Subcutaneous abdominal adipose tissue (tissue), 5 donors: ENCODE results near the gene ENTHD1.
"Not testable (repeated sequence)": the region's sequence is repeated elsewhere in the genome, so short reads cannot be mapped to it uniquely, and the experiment has no call there.

Source experiments
- H3K27ac ChIP-seq: one replicate; pipeline ENCODE4 v1.7.0; 2013; ENCODE audit warnings: low read depth, mild to moderate bottlenecking, inconsistent platforms, low read length, moderate library complexity
- H3K27me3 ChIP-seq, 5 donors: one replicate each; pipeline ENCODE4 v1.7.0; 2013; ENCODE audit warnings: low read length in 5 of 5, inconsistent platforms in 1 of 5; ENCODE audit not compliant: control insufficient read depth in 5 of 5, insufficient read depth in 4 of 5
- H3K36me3 ChIP-seq, 5 donors: one replicate each; pipeline ENCODE4 v1.7.0; 2013; ENCODE audit warnings: low read length in 5 of 5; ENCODE audit not compliant: control insufficient read depth in 5 of 5, insufficient read depth in 5 of 5
- H3K4me1 ChIP-seq, 5 donors: one replicate each; pipeline ENCODE4 v1.7.0; 2013; ENCODE audit warnings: low read length in 5 of 5, mild to moderate bottlenecking in 3 of 5, moderate library complexity in 1 of 5; ENCODE audit not compliant: control insufficient read depth in 5 of 5, insufficient read depth in 5 of 5
- H3K4me3 ChIP-seq, 5 donors: one replicate each; pipeline ENCODE4 v1.7.0; 2013; ENCODE audit warnings: low read length in 5 of 5, low read depth in 1 of 5
- H3K9ac ChIP-seq, 5 donors: one replicate each; pipeline ENCODE4 v1.7.0; 2013; ENCODE audit warnings: low read length in 5 of 5, mild to moderate bottlenecking in 4 of 5, moderate library complexity in 3 of 5
- H3K9me3 ChIP-seq, 5 donors: one replicate each; pipeline ENCODE4 v1.7.0; 2013; ENCODE audit warnings: low read length in 5 of 5; ENCODE audit not compliant: control insufficient read depth in 5 of 5
- donor health status: healthy.
- donor health status: healthy.
- donor health status: healthy.
- donor health status: healthy.
- donor health status: healthy.

The ENTHD1 gene

GRCh38 chr22:39856588-39856987 lies 37.0 kb downstream of the ENTHD1 start:
- Histone ChIP-seq H3K9me3 (peaks cover 0 to 3% (median 0%) of the 10 kb centered on the region in 5 donors), H3K27ac (no peak overlapping the region)

GRCh38 chr22:39852799-39853198 lies 40.8 kb downstream of the ENTHD1 start:
- Histone ChIP-seq H3K9me3 (no peaks in the 10 kb centered on the region), H3K4me1 (no peaks in the 10 kb centered on the region), H3K36me3 (no peaks in the 10 kb centered on the region), H3K27me3 (no peaks in the 10 kb centered on the region), H3K27ac (no peak overlapping the region), H3K4me3 (no peak overlapping the region), H3K9ac (no peak overlapping the region)

More at GRCh38 chr22:39856588-39856987, 37.0 kb downstream of the ENTHD1 start:
- Histone ChIP-seq H3K27me3 (no peaks in the 10 kb centered on the region), H3K4me3 (no peak overlapping the region), H3K4me1 (no peaks in the 10 kb centered on the region), H3K36me3 (no peaks in the 10 kb centered on the region), H3K9ac (no peak overlapping the region)

- Histone ChIP-seq H3K9ac (no peak overlapping the region), H3K4me1 (no peaks in the 10 kb centered on the region), H3K36me3 (no peaks in the 10 kb centered on the region), H3K9me3 (no peaks in the 10 kb centered on the region), H3K27me3 (no peaks in the 10 kb centered on the region), H3K4me3 (no peak overlapping the region), H3K27ac (no peak overlapping the region)
Observed at GRCh38 chr22:39851606-39852315, 41.8 kb downstream of the ENTHD1 start.

- Histone ChIP-seq H3K4me1 (no peaks in the 10 kb centered on the region), H3K27me3 (no peaks in the 10 kb centered on the region), H3K4me3 (no peak overlapping the region), H3K27ac (no peak overlapping the region), H3K36me3 (no peaks in the 10 kb centered on the region), H3K9me3 (no peaks in the 10 kb centered on the region), H3K9ac (no peak overlapping the region)
Observed at GRCh38 chr22:39847477-39847876, 46.1 kb downstream of the ENTHD1 start.

GRCh38 chr22:39846539-39846938 lies 47.0 kb downstream of the ENTHD1 start:
- not testable (repeated sequence) for H3K9ac ChIP-seq, H3K36me3 ChIP-seq, H3K4me1 ChIP-seq, H3K4me3 ChIP-seq, H3K9me3 ChIP-seq, H3K27ac ChIP-seq, H3K27me3 ChIP-seq

GRCh38 chr22:39845529-39845928 lies 48.0 kb downstream of the ENTHD1 start:
- H3K9ac ChIP-seq = no peak overlapping the region
- H3K4me3 ChIP-seq = no peak overlapping the region
- H3K36me3 ChIP-seq = no peaks in the 10 kb centered on the region
- no peaks in the 10 kb centered on the region for H3K9me3 ChIP-seq
- H3K27ac ChIP-seq = no peak overlapping the region
- H3K4me1 ChIP-seq = no peaks in the 10 kb centered on the region
- H3K27me3 ChIP-seq = no peaks in the 10 kb centered on the region

GRCh38 chr22:39839917-39840510 lies 53.5 kb downstream of the ENTHD1 start:
- Histone ChIP-seq H3K9ac (no peak overlapping the region), H3K36me3 (no peaks in the 10 kb centered on the region)

GRCh38 chr22:39839204-39839603 lies 54.4 kb downstream of the ENTHD1 start:
- Histone ChIP-seq H3K4me3 (no peak overlapping the region), H3K27me3 (no peaks in the 10 kb centered on the region), H3K27ac (no peak overlapping the region), H3K4me1 (no peaks in the 10 kb centered on the region), H3K9ac (no peak overlapping the region), H3K36me3 (no peaks in the 10 kb centered on the region), H3K9me3 (no peaks in the 10 kb centered on the region)

More at GRCh38 chr22:39839917-39840510, 53.5 kb downstream of the ENTHD1 start:
- H3K9me3 ChIP-seq = no peaks in the 10 kb centered on the region
- no peaks in the 10 kb centered on the region for H3K4me1 ChIP-seq
- H3K27ac ChIP-seq = no peak overlapping the region
- H3K27me3 ChIP-seq = no peaks in the 10 kb centered on the region
- no peak overlapping the region for H3K4me3 ChIP-seq

GRCh38 chr22:39833610-39834009 lies 60.0 kb downstream of the ENTHD1 start:
- Histone ChIP-seq H3K27me3 (peaks cover 0 to 8% (median 5%) of the 10 kb centered on the region in 5 donors), H3K9ac (no peak overlapping the region), H3K9me3 (no peaks in the 10 kb centered on the region), H3K4me3 (no peak overlapping the region), H3K4me1 (no peaks in the 10 kb centered on the region), H3K36me3 (no peaks in the 10 kb centered on the region), H3K27ac (no peak overlapping the region)

- H3K9me3 ChIP-seq = no peaks in the 10 kb centered on the region
- no peak overlapping the region for H3K9ac ChIP-seq
- H3K4me1 ChIP-seq = no peaks in the 10 kb centered on the region
- no peak overlapping the region for H3K27ac ChIP-seq
- H3K4me3 ChIP-seq = no peak overlapping the region
- peaks cover 0 to 8% (median 5%) of the 10 kb centered on the region in 5 donors for H3K27me3 ChIP-seq
- H3K36me3 ChIP-seq = no peaks in the 10 kb centered on the region
Observed at GRCh38 chr22:39833093-39833492, 60.5 kb downstream of the ENTHD1 start.
